GM19099 (cell line): ENCODE data around the gene FAM180A.

Source experiments
- POLR2A ChIP-seq: IDR thresholded peaks from 3 replicates; pipeline ENCODE4 v1.6.1; 2011; ENCODE audit warnings: low read depth; ENCODE audit not compliant: insufficient read length; ENCODE audit errors: extremely low read depth

Gene FAM180A

GRCh38 chr7:135715055-135715522, 33.5 kb downstream of the FAM180A start:
- TF ChIP-seq POLR2A: no peak

- TF ChIP-seq POLR2A: no peak
Observed at GRCh38 chr7:135714534-135715009, 34.0 kb downstream of the FAM180A start.

GRCh38 chr7:135713836-135714470, 34.7 kb downstream of the FAM180A start:
- TF ChIP-seq POLR2A: no peak

GRCh38 chr7:135712796-135713195, 35.8 kb downstream of the FAM180A start:
- TF ChIP-seq POLR2A: no peak

GRCh38 chr7:135712182-135712782, 36.3 kb downstream of the FAM180A start:
- TF ChIP-seq POLR2A: no peak

GRCh38 chr7:135711139-135711469, 37.5 kb downstream of the FAM180A start:
- TF ChIP-seq POLR2A: no peak

GRCh38 chr7:135710417-135711138, 38.0 kb downstream of the FAM180A start:
- TF ChIP-seq POLR2A: no peak

DNA sequence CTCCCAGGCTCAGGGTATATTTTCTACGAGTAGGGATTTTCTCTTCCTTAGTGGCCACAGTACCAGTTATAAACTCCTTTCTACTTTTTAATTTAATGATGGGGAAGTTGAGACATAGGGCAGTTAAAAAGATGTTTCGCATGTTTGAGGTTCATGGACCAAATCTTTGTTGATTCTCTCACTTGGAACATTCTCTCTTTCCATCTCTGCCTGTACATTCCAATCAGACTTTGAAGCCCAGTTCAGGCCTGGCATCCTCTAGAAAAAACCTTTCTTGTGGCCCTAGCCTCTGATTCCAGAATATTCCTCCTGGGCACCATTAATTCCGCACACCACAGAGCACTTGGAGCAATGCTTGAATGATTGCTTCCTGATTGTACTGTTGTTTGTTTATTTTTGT, 39.1 kb downstream of the FAM180A start:
- TF ChIP-seq POLR2A: no peak

DNA sequence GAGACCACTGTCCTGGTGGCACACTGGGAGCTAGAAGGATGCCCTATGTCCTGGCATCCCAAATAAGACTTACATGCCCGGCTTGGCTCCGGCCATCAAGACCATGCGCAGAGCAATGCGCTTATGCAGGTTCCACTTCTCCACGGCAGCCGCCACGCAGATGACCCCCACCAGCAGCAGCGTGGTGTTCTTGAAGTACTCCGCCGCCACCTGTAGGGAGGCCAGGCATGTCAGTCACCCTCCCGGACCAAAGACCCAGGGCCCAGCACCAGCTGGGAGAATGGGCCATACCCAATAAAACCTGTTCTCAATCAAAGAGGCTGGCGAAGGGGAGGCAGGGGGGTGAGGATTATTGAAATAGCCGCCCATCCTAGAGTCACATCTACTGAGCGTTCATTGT, 40.6 kb downstream of the FAM180A start:
- TF ChIP-seq POLR2A: no peak

DNA sequence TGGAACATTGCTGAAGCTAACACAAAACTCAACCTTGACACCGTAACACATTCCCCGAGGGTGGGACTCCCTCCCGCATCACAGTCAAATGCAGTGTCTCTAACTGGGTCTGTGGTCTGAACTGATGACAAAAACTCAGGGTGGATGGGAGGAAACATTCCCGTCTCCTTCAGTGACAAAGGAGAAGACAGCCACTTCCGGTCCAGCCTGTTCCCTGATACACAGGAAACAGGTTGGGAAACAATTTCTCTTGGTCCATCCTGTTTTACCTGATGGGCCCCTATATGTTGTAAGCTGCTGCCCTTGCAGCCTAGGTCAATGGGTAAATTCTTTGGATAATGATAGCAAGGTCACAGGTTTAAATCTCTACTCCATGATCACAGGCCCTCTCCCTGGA, 41.0 kb downstream of the FAM180A start:
- TF ChIP-seq POLR2A: no peak

- no peak for TF ChIP-seq POLR2A
Observed at GRCh38 chr7:135706858-135707569, 41.6 kb downstream of the FAM180A start.

- TF ChIP-seq POLR2A: no peak
Observed at GRCh38 chr7:135706038-135706742, 42.4 kb downstream of the FAM180A start.

DNA sequence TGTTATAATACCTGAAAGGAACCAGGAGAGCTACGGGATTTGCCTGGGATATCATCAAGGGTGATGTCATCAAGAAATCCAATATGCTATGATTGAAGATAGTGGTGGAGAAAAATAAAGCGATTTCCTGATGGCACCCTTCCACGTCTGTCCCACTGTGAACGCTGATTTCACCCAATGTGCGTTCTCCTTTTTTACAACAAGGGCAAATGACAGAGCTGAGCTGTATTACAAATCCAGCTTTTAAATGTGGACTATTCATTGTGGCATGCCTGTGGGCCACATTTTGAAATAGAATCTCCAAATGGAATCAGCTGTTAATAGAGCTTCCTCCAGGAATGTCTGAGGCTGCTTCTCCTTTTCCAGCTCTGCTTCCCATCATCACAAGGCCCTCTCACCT, 43.9 kb downstream of the FAM180A start:
- no peak for TF ChIP-seq POLR2A

- TF ChIP-seq POLR2A: no peak
Observed at GRCh38 chr7:135704074-135704473, 44.5 kb downstream of the FAM180A start.
